CD14-positive monocyte (primary cell): ENCODE measurements around the gene TOMM7. TPM values are rescaled to one million over a fixed set of nuclear protein-coding genes. Genes with fewer than 3 reads are reported as not detected.
A peak's percentile ranks its signal among the peaks of the same experiment; 100 is the strongest.

Experiments
- DNase-seq, 3 donors: peaks; one replicate each; pipeline ENCODE4 v3.0.0-alpha.2; 2011 to 2022
- H2AFZ ChIP-seq: 2 replicates; pipeline ENCODE4 v1.6.0; 2012; ENCODE audit warnings: mild to moderate bottlenecking, low read depth, low read length, inconsistent platforms; ENCODE audit not compliant: insufficient read depth, poor library complexity, severe bottlenecking
- H3K27ac ChIP-seq, 2 donors: 1 replicate in 1 of 2; 2 replicates in 1 of 2; pipeline ENCODE4 v1.5.1; 2012 to 2013; ENCODE audit warnings: low read length in 2 of 2, control low read depth in 1 of 2, inconsistent platforms in 1 of 2, low read depth in 1 of 2, mild to moderate bottlenecking in 1 of 2
- H3K27me3 ChIP-seq, 2 donors: one replicate each; pipeline versions ENCODE4 v1.6.0 to v1.6.1; 2011 to 2013; ENCODE audit warnings: low read length in 2 of 2; ENCODE audit not compliant: control insufficient read depth in 2 of 2, insufficient read depth in 2 of 2
- H3K36me3 ChIP-seq, 2 donors: replicated peaks in 1 of 2; 1 replicate in 1 of 2; 2 replicates in 1 of 2; pipeline versions ENCODE4 v1.5.1 to v1.6.1; 2012 to 2013; ENCODE audit warnings: low read length in 2 of 2, control low read depth in 1 of 2, inconsistent platforms in 1 of 2, mild to moderate bottlenecking in 1 of 2; ENCODE audit not compliant: insufficient read depth in 2 of 2, control insufficient read depth in 1 of 2
- H3K4me1 ChIP-seq, 2 donors: 1 replicate in 1 of 2; 2 replicates in 1 of 2; pipeline versions ENCODE4 v1.5.1 to v1.6.1; 2012 to 2013; ENCODE audit warnings: low read length in 2 of 2, control low read depth in 1 of 2, inconsistent platforms in 1 of 2, mild to moderate bottlenecking in 1 of 2, moderate library complexity in 1 of 2; ENCODE audit not compliant: insufficient read depth in 2 of 2, control insufficient read depth in 1 of 2
- H3K4me2 ChIP-seq: replicated peaks from 2 replicates; pipeline ENCODE3; 2012; ENCODE audit warnings: low read length, moderate library complexity, mild to moderate bottlenecking; ENCODE audit not compliant: poor library complexity, severe bottlenecking; ENCODE audit errors: extremely low read depth
- H3K4me3 ChIP-seq, 3 experiments: fragments of 200-600 bp in 1 of 3; sonication (generic) in 1 of 3; replicated peaks in 1 of 3; 1 replicate in 2 of 3; 2 replicates in 1 of 3; pipeline ENCODE4 v1.5.1; 2011 to 2013; ENCODE audit warnings: low read length in 3 of 3, mild to moderate bottlenecking in 3 of 3, control low read depth in 2 of 3, low read depth in 2 of 3, inconsistent platforms in 1 of 3, moderate library complexity in 1 of 3
- H3K79me2 ChIP-seq: 2 replicates; pipeline ENCODE4 v1.6.0; 2012; ENCODE audit warnings: mild to moderate bottlenecking, control low read depth, inconsistent platforms, low read length, moderate library complexity; ENCODE audit not compliant: insufficient read depth
- H3K9ac ChIP-seq: 2 replicates; pipeline ENCODE4 v1.6.0; 2017; ENCODE audit warnings: low read length, mild to moderate bottlenecking; ENCODE audit not compliant: insufficient read depth, poor library complexity, severe bottlenecking
- H3K9me3 ChIP-seq, 2 donors: replicated peaks in 1 of 2; 1 replicate in 1 of 2; 2 replicates in 1 of 2; pipeline versions ENCODE4 v1.5.1 to v1.6.1; 2012 to 2013; ENCODE audit warnings: low read length in 2 of 2, control low read depth in 1 of 2; ENCODE audit not compliant: control insufficient read depth in 1 of 2, insufficient read depth in 1 of 2
- H4K20me1 ChIP-seq: 2 replicates; pipeline ENCODE4 v1.6.0; 2012; ENCODE audit warnings: mild to moderate bottlenecking, low read length, control low read depth, moderate library complexity; ENCODE audit not compliant: insufficient read depth
- H3K27ac Mint-ChIP-seq, 7 donors: one replicate each; pipeline ENCODE4 v1.8.0; 2020; ENCODE audit warnings: mild to moderate bottlenecking in 7 of 7, mixed read lengths in 7 of 7, moderate library complexity in 6 of 7, inconsistent platforms in 2 of 7
- H3K27me3 Mint-ChIP-seq, 3 donors: one replicate each; pipeline ENCODE4 v1.8.0; 2021 to 2022; ENCODE audit warnings: low read depth in 3 of 3, mild to moderate bottlenecking in 3 of 3, mixed read lengths in 3 of 3, moderate library complexity in 3 of 3, inconsistent platforms in 1 of 3
- H3K36me3 Mint-ChIP-seq, 2 donors: one replicate each; pipeline ENCODE4 v1.8.0; 2020; ENCODE audit warnings: mixed read lengths in 2 of 2, inconsistent platforms in 1 of 2, mild to moderate bottlenecking in 1 of 2
- H3K4me1 Mint-ChIP-seq: one replicate; pipeline ENCODE4 v1.8.0; 2020; ENCODE audit warnings: mild to moderate bottlenecking, mixed read lengths
- H3K4me3 Mint-ChIP-seq, 2 donors: one replicate each; pipeline ENCODE4 v1.8.0; 2020; ENCODE audit warnings: mild to moderate bottlenecking in 2 of 2, mixed read lengths in 2 of 2, moderate library complexity in 1 of 2
- H3K9me3 Mint-ChIP-seq, 7 donors: one replicate each; pipeline ENCODE4 v1.8.0; 2020 to 2022; ENCODE audit warnings: mixed read lengths in 7 of 7, mild to moderate bottlenecking in 6 of 7, moderate library complexity in 6 of 7, inconsistent platforms in 2 of 7
- WGBS: methylation state at CpG from one replicate; pipeline ENCODE4 v1.1.5; 2013; ENCODE audit warnings: missing lambda C conversion rate; ENCODE audit not compliant: insufficient coverage; 5-methylcytosine and 5-hydroxymethylcytosine counted together
- intact Hi-C, 2 donors: fragments of 100-400 bp; cut with micrococcal nuclease; formaldehyde crosslinking; loops; one replicate each; pipeline versions ENCODE4 v1.15.0 to v1.15.1; 2023
- polyA plus RNA-seq, 3 donors: library from polyadenylated mRNA; depleted of rRNA in 1 of 3; unstranded in 2 of 3; stranded (reverse) in 1 of 3; fragments of 300-500 nt in 2 of 3; fragments of >200 nt in 1 of 3; fragmentation: Illumina TruSeq in 2 of 3; gene quantifications; 1 replicate in 2 of 3; 2 replicates in 1 of 3; pipeline ENCODE4 v1.2.3, GENCODE V29; 2012 to 2021
- TF ChIP-seq, protein P1 (sequence below): fragments of 200-600 bp; IDR thresholded peaks from one replicate; pipeline ENCODE4 v1.8.0; 2022; ENCODE audit warnings: antibody characterized with exemption, mild to moderate bottlenecking

The TOMM7 gene
- polyA plus RNA-seq, 3 donors = 93.3 to 125 (median 111) TPM

DNA sequence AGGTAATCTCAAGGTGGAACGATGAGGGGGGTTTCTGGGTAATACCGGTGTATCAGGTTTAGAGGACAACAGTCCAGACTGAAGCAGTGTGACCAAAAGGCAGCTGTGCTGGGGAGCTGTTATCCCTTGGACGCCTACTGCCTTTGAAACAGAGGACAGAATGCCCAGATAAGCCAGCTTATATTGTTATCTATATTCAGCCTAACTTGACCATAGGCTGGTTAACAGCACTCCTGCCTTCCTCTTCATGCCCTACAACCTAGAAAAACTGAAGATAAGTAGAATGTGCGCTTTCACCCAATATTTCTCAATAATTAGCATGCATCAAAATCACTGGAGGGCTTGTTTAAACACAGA lies 50.8 kb downstream of the TOMM7 start:
- H3K27me3 Mint-ChIP-seq = peaks cover 0 to 15% (median 10%) of the 10 kb centered on the region in 3 donors
- H3K79me2 ChIP-seq = no peaks in the 10 kb centered on the region
- H3K27me3 ChIP-seq = peaks cover 0 to 2% of the 10 kb centered on the region in 2 donors
- H3K9me3 ChIP-seq = no peaks in the 10 kb centered on the region
- DNase-seq = no peak
- H3K4me3 ChIP-seq = no peak overlapping the region
- intact Hi-C loops = no loop called here
- no peak overlapping the region for H2AFZ ChIP-seq
- H4K20me1 ChIP-seq = no peaks in the 10 kb centered on the region
- no peak overlapping the region for H3K27ac ChIP-seq
- H3K4me1 Mint-ChIP-seq = no peaks in the 10 kb centered on the region
- no peak overlapping the region for H3K4me3 Mint-ChIP-seq
- 100% methylated on average over 1 of the region's 4 CpGs for WGBS
- peaks cover 0 to 7% (median 1%) of the 10 kb centered on the region in 7 donors for H3K9me3 Mint-ChIP-seq
- no peaks in the 10 kb centered on the region for H3K4me1 ChIP-seq
- H3K9ac ChIP-seq = no peak overlapping the region
- no peak overlapping the region for H3K4me2 ChIP-seq
- TF ChIP-seq, protein P1, sequence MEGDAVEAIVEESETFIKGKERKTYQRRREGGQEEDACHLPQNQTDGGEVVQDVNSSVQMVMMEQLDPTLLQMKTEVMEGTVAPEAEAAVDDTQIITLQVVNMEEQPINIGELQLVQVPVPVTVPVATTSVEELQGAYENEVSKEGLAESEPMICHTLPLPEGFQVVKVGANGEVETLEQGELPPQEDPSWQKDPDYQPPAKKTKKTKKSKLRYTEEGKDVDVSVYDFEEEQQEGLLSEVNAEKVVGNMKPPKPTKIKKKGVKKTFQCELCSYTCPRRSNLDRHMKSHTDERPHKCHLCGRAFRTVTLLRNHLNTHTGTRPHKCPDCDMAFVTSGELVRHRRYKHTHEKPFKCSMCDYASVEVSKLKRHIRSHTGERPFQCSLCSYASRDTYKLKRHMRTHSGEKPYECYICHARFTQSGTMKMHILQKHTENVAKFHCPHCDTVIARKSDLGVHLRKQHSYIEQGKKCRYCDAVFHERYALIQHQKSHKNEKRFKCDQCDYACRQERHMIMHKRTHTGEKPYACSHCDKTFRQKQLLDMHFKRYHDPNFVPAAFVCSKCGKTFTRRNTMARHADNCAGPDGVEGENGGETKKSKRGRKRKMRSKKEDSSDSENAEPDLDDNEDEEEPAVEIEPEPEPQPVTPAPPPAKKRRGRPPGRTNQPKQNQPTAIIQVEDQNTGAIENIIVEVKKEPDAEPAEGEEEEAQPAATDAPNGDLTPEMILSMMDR = no peak
- no peaks in the 10 kb centered on the region for H3K36me3 Mint-ChIP-seq
- H3K27ac Mint-ChIP-seq = no peak overlapping the region
- no peaks in the 10 kb centered on the region for H3K36me3 ChIP-seq

DNA sequence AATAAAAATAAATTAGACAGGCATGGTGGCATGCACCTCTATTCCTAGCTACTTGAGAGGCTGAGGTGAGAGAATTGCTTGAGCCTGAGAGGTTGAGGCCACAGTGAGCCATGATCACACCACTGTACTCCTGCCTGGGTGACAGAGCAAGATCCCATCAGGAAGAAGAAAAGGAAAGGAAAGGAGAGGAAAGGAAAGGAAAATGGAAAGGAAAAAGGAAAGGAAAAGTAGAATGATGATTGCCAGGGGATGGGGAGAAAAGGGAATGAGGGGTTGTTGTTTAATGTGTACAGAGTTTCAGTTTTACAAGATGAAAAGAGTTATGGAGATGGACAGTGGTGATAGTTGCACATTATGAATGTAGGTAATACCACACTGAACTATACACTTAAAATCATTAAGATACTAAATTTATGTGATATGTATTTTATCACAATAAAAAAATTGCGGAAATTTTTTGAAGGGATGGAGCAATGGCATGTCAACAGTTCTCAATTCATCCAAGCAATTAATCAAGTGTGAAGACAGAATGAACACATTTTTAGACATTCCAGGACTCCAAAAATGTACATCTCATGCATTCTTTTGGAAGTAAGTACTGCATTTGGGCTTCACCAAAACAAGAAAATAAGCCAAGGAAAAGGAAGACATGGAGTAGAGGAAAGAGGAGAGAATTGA lies 51.3 kb downstream of the TOMM7 start:
- Histone ChIP-seq H3K79me2 (no peaks in the 10 kb centered on the region), H3K9ac (no peak overlapping the region), H4K20me1 (no peaks in the 10 kb centered on the region), H3K27ac (no peak overlapping the region), H3K4me2 (no peak overlapping the region), H2AFZ (no peak overlapping the region), H3K4me3 (no peak overlapping the region), H3K9me3 (no peaks in the 10 kb centered on the region), H3K36me3 (no peaks in the 10 kb centered on the region), H3K4me1 (no peaks in the 10 kb centered on the region), H3K27me3 (peaks cover 0 to 2% of the 10 kb centered on the region in 2 donors)
- intact Hi-C loops = no loop called here
- H3K4me3 Mint-ChIP-seq = no peak overlapping the region
- no CpG with 5 or more reads among the region's 1 CpG for WGBS
- peak overlapping the region in 1 of 7 donors; percentile 66 for H3K27ac Mint-ChIP-seq
- H3K27me3 Mint-ChIP-seq = peaks cover 0 to 15% (median 9%) of the 10 kb centered on the region in 3 donors
- TF ChIP-seq, protein P1 = no peak
- H3K9me3 Mint-ChIP-seq = peaks cover 0 to 7% (median 1%) of the 10 kb centered on the region in 7 donors
- no peaks in the 10 kb centered on the region for H3K36me3 Mint-ChIP-seq
- no peaks in the 10 kb centered on the region for H3K4me1 Mint-ChIP-seq
- DNase-seq = no peak
